OCI-LY3 (cell line): ENCODE data around the gene LCN6.

Experiments
- H2AFZ ChIP-seq: fragments of 200-600, 300-600 bp; shearing (Covaris generic); 2 replicates; pipeline ENCODE4 v1.6.0; 2014; ENCODE audit warnings: antibody characterized with exemption, low read depth, low read length
- H3K27ac ChIP-seq: fragments of 200-600, 300-600 bp; sonication (generic); 2 replicates; pipeline ENCODE4 v1.5.1; 2014; ENCODE audit warnings: mild to moderate bottlenecking, low read length, moderate library complexity, mixed read lengths
- H3K27me3 ChIP-seq: fragments of 200-600, 300-600 bp; sonication (generic); 2 replicates; pipeline ENCODE4 v1.6.1; 2014; ENCODE audit warnings: low read depth, low read length, mixed read lengths
- H3K36me3 ChIP-seq: fragments of 200-600, 300-600 bp; sonication (generic); replicated peaks from 2 replicates; pipeline ENCODE3; 2014; ENCODE audit warnings: low read depth, low read length, mixed read lengths
- H3K4me1 ChIP-seq: fragments of 300-600, 200-600 bp; sonication (generic); 2 replicates; pipeline ENCODE4 v1.6.1; 2014; ENCODE audit warnings: low read length, mixed read lengths
- H3K4me2 ChIP-seq: fragments of 200-600, 300-600 bp; sonication (generic); 2 replicates; pipeline ENCODE4 v1.6.1; 2014; ENCODE audit warnings: low read length, mixed read lengths
- H3K4me3 ChIP-seq: fragments of 300-600, 200-600 bp; sonication (generic); 2 replicates; pipeline ENCODE4 v1.5.1; 2014; ENCODE audit warnings: antibody characterized with exemption, mild to moderate bottlenecking, low read length, moderate library complexity
- H3K79me2 ChIP-seq: fragments of 300-600, 200-600 bp; shearing (Covaris generic); 2 replicates; pipeline ENCODE4 v1.6.1; 2014; ENCODE audit warnings: mild to moderate bottlenecking, low read length, mixed read lengths
- H3K9ac ChIP-seq: fragments of 300-600, 200-600 bp; shearing (Covaris generic); 2 replicates; pipeline ENCODE4 v1.6.0; 2014; ENCODE audit warnings: mild to moderate bottlenecking, low read length, moderate library complexity
- H3K9me3 ChIP-seq: fragments of 200-600, 300-600 bp; shearing (Covaris generic); 2 replicates; pipeline ENCODE4 v1.6.1; 2014; ENCODE audit warnings: low read length, mixed read lengths; ENCODE audit not compliant: insufficient read depth
- H4K20me1 ChIP-seq: fragments of 200-600, 300-600 bp; sonication (generic); 2 replicates; pipeline ENCODE4 v1.6.1; 2016; ENCODE audit warnings: low read length, mixed read lengths; ENCODE audit not compliant: insufficient read depth
- CTCF ChIP-seq: fragments of 200-600, 300-600 bp; sonication (generic); IDR thresholded peaks from 2 replicates; pipeline ENCODE4 v1.5.1; 2014; ENCODE audit warnings: antibody characterized with exemption, low read length, low read depth
- EZH2phosphoT487 ChIP-seq: fragments of 200-600 bp; shearing (Covaris generic); IDR thresholded peaks from 2 replicates; pipeline ENCODE4 v1.6.1; 2018; ENCODE audit warnings: antibody characterized with exemption, mixed run types, low read depth

The LCN6 gene

DNA sequence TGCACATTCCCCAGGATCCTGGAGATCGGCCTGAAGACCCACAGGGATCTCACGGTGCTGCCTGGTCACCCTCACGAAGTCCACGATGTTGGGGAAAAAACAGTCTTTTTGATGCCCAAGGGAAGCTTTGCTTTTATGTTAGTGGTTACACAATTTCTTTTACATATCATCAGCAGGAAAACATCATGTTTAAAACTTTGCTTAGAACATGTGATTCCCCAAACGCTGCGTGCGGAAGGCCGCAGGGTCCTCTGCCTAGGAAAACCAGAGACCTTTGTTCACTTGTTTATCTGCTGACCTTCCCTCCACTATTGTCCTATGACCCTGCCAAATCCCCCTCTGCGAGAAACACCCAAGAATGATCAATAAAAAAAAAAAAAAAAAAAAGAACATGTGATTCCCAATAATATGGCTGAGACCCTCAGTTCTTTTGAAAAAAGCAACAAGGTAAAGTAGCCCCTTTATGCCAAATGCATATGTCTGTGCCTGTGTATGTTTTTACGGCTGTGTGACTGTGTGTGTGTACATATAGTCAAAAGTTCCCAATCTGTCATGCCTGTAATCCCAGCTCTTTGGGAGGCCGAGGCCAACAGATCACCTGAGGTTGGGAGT is 49.6 kb downstream of the LCN6 start:
- no peak overlapping the region for H3K9ac ChIP-seq
- TF ChIP-seq CTCF: no peak
- no peak for TF ChIP-seq EZH2phosphoT487
- 0 out of 2 replicates have a peak overlapping the region, but pooled peaks have one; percentile 36 for H3K4me2 ChIP-seq
- no peaks in the 10 kb centered on the region for H3K9me3 ChIP-seq
- no peak overlapping the region for H2AFZ ChIP-seq
- H4K20me1 ChIP-seq: no peaks in the 10 kb centered on the region
- H3K36me3 ChIP-seq: no peaks in the 10 kb centered on the region
- no peaks in the 10 kb centered on the region for H3K79me2 ChIP-seq
- H3K27ac ChIP-seq: no peak overlapping the region
- H3K27me3 ChIP-seq: peaks cover 45% of the 10 kb centered on the region
- H3K4me1 ChIP-seq: peaks cover 53% of the 10 kb centered on the region
- H3K4me3 ChIP-seq: no peak overlapping the region

DNA sequence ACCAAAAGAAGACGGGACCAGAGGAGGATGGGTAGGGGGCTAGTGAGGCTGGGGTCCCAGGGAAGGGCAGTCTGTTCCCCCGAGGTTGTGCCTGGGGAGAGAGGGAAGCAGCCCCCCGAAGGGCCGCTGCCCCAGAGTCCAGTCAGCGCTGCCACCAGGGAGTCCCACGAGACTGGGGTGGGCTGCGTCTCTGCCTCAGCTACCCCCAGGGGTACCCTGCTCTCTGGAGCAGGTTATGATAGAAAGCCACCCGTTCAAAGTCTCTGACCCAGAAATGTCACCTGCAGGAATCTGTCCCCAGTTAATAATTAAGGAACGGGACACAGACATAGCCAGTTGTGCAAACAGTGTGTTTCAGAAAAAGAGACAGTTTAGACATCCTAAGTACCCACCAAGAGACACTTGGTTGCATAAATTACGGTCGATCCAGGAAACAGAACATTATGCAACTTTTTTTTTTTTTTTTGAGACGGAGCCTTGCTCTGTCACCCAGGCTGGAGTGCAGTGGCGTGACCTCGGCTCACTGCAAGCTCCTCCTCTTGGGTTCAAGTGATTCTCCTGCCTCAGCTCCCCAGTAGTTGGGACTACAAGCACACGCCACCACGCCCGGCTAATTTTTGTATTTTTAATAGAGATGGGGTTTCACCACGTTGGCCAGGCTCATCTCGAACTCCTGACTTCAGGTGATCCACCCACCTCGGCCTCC is 50.4 kb downstream of the LCN6 start:
- TF ChIP-seq CTCF (no peak), EZH2phosphoT487 (no peak)
- Histone ChIP-seq H3K4me3 (no peak overlapping the region), H3K27me3 (peaks cover 45% of the 10 kb centered on the region), H4K20me1 (no peaks in the 10 kb centered on the region), H3K36me3 (no peaks in the 10 kb centered on the region), H3K9me3 (no peaks in the 10 kb centered on the region), H2AFZ (no peak overlapping the region), H3K79me2 (no peaks in the 10 kb centered on the region), H3K4me2 (peak overlapping the region; percentile 36), H3K27ac (no peak overlapping the region), H3K9ac (no peak overlapping the region), H3K4me1 (peaks cover 55% of the 10 kb centered on the region)

DNA sequence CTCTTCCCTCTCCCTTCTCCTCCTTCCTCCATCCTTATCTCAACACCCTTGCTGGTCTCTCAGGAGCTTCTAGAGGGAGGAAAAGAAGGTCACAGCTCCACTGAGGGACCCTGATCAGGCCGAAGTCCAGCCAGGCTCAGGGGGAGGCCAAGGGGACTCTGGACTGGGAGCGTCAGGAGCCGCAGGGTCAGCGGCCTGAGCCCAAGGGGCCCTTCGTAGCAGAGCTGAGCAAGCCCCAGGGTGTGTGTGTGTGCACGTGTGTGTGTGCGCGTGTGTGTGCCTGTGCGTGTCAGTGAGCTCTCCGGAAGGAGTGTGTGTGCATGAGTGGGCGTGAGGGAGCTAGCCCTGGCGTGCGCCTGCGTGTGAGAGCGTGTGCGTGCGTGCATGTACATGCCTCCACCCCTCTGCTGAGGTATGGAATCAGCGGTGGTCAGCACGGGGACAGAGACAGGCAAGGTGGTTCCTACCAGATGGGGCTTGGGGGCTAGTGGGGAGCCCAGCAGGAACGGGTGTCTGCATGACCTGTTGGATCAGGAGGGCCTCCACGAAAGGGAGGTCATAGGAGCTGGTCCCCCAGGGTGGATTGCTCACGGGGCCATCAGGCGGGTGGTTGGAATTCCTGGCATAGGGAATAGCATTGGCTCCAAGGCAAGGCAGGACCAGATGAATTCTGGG is 51.0 kb downstream of the LCN6 start:
- Histone ChIP-seq H3K79me2 (no peaks in the 10 kb centered on the region), H3K9me3 (no peaks in the 10 kb centered on the region), H3K4me2 (peak overlapping the region; percentile 36), H3K4me1 (peaks cover 55% of the 10 kb centered on the region), H3K4me3 (no peak overlapping the region), H3K27ac (no peak overlapping the region), H2AFZ (no peak overlapping the region), H3K36me3 (no peaks in the 10 kb centered on the region), H3K27me3 (peaks cover 45% of the 10 kb centered on the region), H4K20me1 (no peaks in the 10 kb centered on the region), H3K9ac (no peak overlapping the region)
- no peak for TF ChIP-seq CTCF
- TF ChIP-seq EZH2phosphoT487: no peak

DNA sequence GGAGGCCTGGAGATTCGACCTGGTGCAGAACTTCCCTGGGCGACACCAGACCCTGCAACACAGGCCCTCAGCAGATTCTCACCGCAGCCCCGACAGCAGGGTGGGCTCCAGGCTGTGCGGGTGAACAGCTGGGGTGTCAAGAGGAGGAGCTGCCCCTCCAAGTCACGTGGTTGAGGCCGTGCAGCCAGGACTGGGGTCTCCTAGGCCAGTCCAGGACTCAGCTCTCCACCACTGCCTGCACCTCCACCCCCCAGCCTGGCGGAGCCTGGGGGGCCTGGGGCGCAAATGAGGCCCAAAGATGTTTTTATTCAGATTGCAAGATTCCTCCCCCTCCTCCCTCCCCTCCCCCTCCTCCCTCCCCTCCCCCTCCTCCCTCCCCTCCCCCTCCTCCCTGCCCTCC is 51.8 kb downstream of the LCN6 start:
- H3K27ac ChIP-seq: no peak overlapping the region
- H3K9me3 ChIP-seq: no peaks in the 10 kb centered on the region
- H2AFZ ChIP-seq: no peak overlapping the region
- no peaks in the 10 kb centered on the region for H4K20me1 ChIP-seq
- no peak overlapping the region for H3K9ac ChIP-seq
- no peak overlapping the region for H3K4me3 ChIP-seq
- peaks cover 53% of the 10 kb centered on the region for H3K4me1 ChIP-seq
- H3K27me3 ChIP-seq: peaks cover 42% of the 10 kb centered on the region
- no peaks in the 10 kb centered on the region for H3K36me3 ChIP-seq
- no peaks in the 10 kb centered on the region for H3K79me2 ChIP-seq
- TF ChIP-seq CTCF (no peak), EZH2phosphoT487 (no peak)
- peak overlapping the region; percentile 54; the same call in 1 of the 2 replicates for H3K4me2 ChIP-seq
